ENCODE data around the gene IPO13. TPM values are rescaled to one million over a fixed set of nuclear protein-coding genes. Genes with fewer than 3 reads are reported as not detected.

Gene IPO13
- total RNA-seq, 1 donor from 2014 or later: 24.8 TPM

GRCh38 chr1:43963890-43964289 is 17.1 kb downstream of the IPO13 start:
- H3K4me1 Mint-ChIP-seq: no peaks in the 10 kb centered on the region
- CTCF ChIA-PET: no interaction called here
- H3K9me3 Mint-ChIP-seq: no peaks in the 10 kb centered on the region
- POLR2A ChIA-PET: no interaction called here
- no peak for ATAC-seq (ENCODE audit: low read depth)
- H3K27me3 Mint-ChIP-seq: no peaks in the 10 kb centered on the region
- TF ChIP-seq CTCF (IDR thresholded peaks at IDR 0.05): no peak
- H3K36me3 Mint-ChIP-seq (ENCODE audit: low read depth): peaks cover 26% of the 10 kb centered on the region
- DNase-seq: no peak
- no peak overlapping the region for H3K4me3 Mint-ChIP-seq
- no peak overlapping the region for H3K27ac Mint-ChIP-seq
- intact Hi-C loops (cut with micrococcal nuclease): no loop called here

GRCh38 chr1:43965316-43965715 is 18.6 kb downstream of the IPO13 start:
- H3K9me3 Mint-ChIP-seq: no peaks in the 10 kb centered on the region
- no peak overlapping the region for H3K4me3 Mint-ChIP-seq
- H3K36me3 Mint-ChIP-seq (ENCODE audit: low read depth): peaks cover 25% of the 10 kb centered on the region
- H3K27me3 Mint-ChIP-seq: no peaks in the 10 kb centered on the region
- no peak overlapping the region for H3K27ac Mint-ChIP-seq
- ATAC-seq (ENCODE audit: low read depth): no peak
- intact Hi-C loops (cut with micrococcal nuclease): no loop called here
- ChIA-PET POLR2A (no interaction called here), CTCF (no interaction called here)
- H3K4me1 Mint-ChIP-seq: peaks cover 12% of the 10 kb centered on the region
- DNase-seq: no peak
- no peak for TF ChIP-seq CTCF (IDR thresholded peaks at IDR 0.05)

- Mint-ChIP-seq H3K4me3 (no peak overlapping the region), H3K4me1 (peaks cover 25% of the 10 kb centered on the region), H3K27ac (no peak overlapping the region), H3K9me3 (no peaks in the 10 kb centered on the region), H3K27me3 (no peaks in the 10 kb centered on the region), H3K36me3 (ENCODE audit: low read depth) (peaks cover 25% of the 10 kb centered on the region)
- no peak for ATAC-seq (ENCODE audit: low read depth)
- intact Hi-C loops (cut with micrococcal nuclease): no loop called here
- TF ChIP-seq CTCF (IDR thresholded peaks at IDR 0.05): no peak
- CTCF ChIA-PET: no interaction called here
- no peak for DNase-seq
- POLR2A ChIA-PET: no interaction called here
These were observed 21.7 kb downstream of the IPO13 start for GRCh38 chr1:43968348-43968948.

GRCh38 chr1:43969416-43969745 is 22.6 kb downstream of the IPO13 start:
- intact Hi-C loops (cut with micrococcal nuclease): loop anchor here (1.0 kb wide), 1 partner anchor 23 kb away; the partner anchor contains the start of gene IPO13

More at GRCh38 chr1:43969416-43969745, 22.6 kb downstream of the IPO13 start:
- Mint-ChIP-seq H3K27me3 (no peaks in the 10 kb centered on the region), H3K27ac (peak overlapping the region; percentile 18), H3K36me3 (ENCODE audit: low read depth) (peaks cover 32% of the 10 kb centered on the region), H3K4me3 (peak overlapping the region; percentile 98), H3K4me1 (peaks cover 35% of the 10 kb centered on the region), H3K9me3 (no peaks in the 10 kb centered on the region)
- DNase-seq: no peak
- ChIA-PET CTCF (interaction anchor here (1.0 kb wide), 1 partner anchor 22 kb away, joined by 3 read pairs; the partner anchor contains the start of gene CCDC24), POLR2A (interaction anchor here (0.7 to 1.6 kb wide), 6 partner anchors 24 to 705 kb away, joined by 3 to 6 read pairs (median 4); partner anchors contain the start of genes ARMH1, KDM4A and TMEM53)
- TF ChIP-seq CTCF (IDR thresholded peaks at IDR 0.05): no peak
- ATAC-seq (ENCODE audit: low read depth): no peak
